Activated effector memory CD4-positive, alpha-beta T cell treated with anti-CD3 and anti-CD28 coated beads, Interleukin-2, amount 50 U/mL, for 16 hours (primary cell): Measurements from ENCODE around the gene NASP.

Source experiments
- DNase-seq: peaks from one replicate; pipeline ENCODE4 v3.0.0-alpha.2; 2020

The NASP gene

GRCh38 chr1:45573231-45573804 lies 10.5 kb upstream of the NASP start:
- peak; percentile 8 for DNase-seq

DNA sequence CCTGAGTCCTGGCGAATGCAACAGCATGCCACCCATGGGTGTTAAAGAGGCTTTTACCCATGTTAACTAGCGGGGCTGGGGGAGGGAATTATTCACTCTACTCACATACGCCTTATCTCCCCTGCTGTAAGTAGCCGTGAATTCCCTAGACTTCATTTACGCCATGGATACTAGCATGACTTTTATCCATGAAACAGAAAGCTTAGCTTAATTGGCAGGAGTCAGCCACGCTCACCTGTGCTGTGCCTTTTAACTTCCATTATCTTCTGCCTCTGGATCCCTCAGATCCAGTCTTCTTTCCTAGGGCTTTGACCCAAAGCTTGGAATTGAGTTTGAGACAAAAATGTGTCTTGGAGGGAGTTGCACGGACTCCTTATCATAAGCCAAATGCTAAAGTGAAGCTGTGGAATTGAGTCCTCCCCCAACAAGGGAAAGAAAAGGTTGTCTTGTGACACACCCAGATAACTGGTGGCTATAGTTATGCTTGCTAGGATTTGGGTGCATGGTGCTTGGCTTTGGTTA lies 9.7 kb upstream of the NASP start:
- peak; percentile 2 for DNase-seq

GRCh38 chr1:45583264-45583665 lies 576 bp upstream of the NASP start:
- peak; percentile 97 for DNase-seq

- DNase-seq, result peak; percentile 95
Observed at GRCh38 chr1:45584351-45585109, 689 bp downstream of the NASP start.

DNA sequence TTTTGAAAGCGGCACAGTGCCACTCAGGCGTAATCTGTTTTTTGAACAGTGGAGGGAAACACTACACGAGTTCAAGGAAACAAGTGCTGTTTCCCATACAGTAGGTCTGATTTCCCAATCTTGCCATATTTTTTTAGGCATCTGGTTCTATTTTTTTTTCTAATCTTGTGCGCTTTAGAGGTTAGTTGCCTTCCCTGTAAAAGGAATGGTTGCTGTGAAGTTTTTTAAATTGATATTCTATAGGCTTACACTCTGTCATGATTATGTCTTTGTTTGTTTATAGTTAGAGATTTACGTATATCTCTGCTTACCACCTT lies 1.2 kb downstream of the NASP start:
- no peak for DNase-seq

DNA sequence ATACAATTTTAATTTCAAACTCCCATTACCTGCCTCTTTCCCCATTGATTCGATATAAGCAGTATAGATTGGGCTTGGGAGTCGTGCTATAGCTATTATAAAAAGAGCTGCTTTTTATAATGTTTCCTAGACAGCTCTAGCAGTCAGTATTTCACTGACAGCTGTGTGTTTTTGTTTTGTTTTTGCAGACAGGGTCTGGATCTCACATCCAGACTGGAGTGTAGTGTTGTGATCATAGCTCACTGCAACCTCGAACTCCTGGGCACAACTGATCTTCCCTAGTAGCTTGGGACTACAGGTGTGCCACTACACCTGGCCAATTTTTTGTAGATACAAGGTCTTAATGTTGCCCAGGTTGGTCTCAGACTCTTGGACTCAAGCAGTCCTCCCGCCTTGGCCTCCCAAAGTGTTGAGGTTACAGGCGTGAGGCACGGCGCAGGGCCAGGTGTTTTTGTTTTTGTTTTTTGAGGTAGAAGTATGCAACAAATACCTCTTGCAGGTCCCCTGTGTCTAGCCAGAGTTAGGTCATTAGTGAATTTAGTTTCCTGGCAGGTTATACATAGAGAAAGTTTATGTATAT lies 1.7 kb downstream of the NASP start:
- DNase-seq, result peak; percentile 60

GRCh38 chr1:45586769-45587168 lies 2.9 kb downstream of the NASP start:
- DNase-seq, result peak; percentile 58

GRCh38 chr1:45589861-45590260 lies 6.0 kb downstream of the NASP start:
- no peak for DNase-seq

DNA sequence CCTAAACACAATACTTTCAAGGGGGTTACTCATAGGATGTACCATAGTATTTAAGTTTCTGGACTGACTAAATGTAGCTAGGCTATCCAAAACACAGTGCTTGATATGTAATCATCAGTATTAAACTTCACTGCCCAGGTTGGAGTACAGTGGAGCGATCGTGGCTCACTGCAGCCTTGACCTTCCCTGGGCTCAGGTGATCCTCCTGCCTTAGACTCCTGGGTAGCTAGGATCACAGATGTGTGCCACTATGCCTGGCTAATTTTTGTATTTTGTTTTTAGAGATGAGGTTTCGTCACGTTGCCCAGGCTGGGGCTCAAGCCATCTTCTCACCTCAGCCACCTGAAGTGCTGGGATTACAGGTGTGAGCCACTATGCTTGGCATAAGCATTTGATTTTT lies 10.6 kb downstream of the NASP start:
- DNase-seq, result no peak

DNA sequence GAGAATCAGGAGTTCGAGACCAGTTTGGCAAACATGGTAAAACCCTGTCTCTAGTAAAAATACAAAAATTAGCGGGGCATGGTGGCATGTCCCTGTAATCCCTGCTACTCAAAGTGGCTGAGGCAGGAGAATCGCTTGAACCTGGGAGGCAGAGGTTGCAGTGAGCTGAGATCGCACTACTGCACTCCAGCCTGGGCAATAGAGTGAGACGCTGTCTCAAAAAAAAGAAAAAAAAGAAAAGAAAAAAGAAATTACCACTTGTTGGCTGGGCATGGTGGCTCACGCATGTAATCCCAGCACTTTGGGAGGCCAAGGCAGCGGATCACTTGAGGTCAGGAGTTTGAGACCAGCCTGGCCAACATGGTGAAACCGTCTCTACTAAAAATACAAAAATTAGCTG lies 12.9 kb downstream of the NASP start:
- DNase-seq, result peak; percentile 46

DNA sequence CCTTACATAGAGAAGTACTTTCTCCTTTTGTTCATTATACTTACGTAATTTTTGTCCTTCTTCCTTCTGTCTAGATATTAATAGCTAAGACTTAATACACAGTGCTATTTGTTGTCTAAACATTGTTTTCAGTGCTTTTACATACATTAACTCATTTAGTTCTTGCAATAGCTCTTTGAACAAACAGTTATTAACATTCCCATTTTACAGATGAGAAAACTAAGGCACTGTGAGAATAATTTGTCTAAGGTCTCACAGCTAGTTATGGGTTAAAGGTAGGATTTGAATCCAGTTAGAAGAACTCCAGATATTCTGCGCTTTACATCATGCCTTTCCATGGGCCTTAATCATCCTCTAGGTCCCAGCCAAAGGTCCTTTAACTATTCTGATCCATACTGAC lies 20.4 kb downstream of the NASP start:
- DNase-seq, result no peak

DNA sequence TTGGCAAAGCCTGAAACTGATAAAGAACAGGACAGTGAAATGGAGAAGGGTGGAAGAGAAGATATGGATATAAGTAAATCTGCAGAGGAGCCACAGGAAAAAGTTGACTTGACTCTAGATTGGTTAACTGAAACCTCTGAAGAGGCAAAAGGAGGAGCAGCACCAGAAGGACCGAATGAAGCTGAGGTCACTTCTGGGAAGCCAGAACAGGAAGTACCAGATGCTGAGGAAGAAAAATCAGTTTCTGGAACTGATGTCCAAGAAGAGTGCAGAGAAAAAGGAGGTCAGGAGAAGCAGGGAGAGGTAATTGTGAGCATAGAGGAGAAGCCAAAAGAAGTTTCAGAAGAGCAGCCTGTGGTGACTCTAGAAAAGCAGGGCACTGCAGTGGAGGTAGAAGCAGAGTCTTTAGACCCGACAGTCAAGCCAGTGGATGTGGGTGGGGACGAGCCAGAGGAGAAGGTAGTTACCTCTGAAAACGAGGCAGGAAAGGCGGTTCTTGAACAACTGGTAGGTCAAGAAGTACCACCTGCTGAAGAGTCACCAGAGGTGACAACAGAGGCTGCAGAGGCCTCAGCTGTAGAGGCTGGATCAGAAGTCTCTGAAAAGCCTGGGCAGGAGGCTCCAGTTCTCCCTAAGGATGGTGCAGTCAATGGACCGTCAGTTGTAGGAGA lies 23.7 kb downstream of the NASP start:
- no peak for DNase-seq

GRCh38 chr1:45608175-45609156 lies 24.6 kb downstream of the NASP start:
- no peak for DNase-seq

DNA sequence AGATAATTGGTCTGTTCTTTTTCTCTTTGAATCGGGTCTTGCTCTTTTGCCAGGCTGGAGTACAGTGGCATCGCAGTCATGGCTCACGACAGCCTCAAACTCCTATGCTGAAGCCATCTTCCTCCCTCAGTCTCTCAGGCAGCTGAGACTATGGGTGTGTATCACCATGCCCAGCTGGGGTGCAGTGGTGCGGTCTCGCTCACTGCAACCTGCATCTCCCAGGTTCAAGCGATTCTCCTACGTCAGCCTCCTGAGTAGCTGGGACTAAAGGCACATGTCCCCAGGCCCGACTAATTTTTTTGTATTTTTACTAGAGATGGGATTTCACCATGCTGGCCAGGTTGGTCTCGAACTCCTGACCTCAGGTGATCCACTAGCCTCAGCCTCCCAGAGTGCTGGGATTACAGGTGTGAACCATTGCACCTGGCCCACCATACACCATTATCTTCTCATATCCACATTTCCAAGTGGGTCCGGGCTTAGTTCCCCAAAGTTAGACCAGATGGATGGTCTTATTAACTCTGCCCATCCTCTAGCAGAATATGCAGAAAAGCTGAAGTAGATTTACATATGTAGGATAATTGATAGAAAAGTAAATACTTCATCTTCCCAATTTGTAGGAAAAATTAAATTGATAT lies 26.9 kb downstream of the NASP start:
- no peak for DNase-seq

DNA sequence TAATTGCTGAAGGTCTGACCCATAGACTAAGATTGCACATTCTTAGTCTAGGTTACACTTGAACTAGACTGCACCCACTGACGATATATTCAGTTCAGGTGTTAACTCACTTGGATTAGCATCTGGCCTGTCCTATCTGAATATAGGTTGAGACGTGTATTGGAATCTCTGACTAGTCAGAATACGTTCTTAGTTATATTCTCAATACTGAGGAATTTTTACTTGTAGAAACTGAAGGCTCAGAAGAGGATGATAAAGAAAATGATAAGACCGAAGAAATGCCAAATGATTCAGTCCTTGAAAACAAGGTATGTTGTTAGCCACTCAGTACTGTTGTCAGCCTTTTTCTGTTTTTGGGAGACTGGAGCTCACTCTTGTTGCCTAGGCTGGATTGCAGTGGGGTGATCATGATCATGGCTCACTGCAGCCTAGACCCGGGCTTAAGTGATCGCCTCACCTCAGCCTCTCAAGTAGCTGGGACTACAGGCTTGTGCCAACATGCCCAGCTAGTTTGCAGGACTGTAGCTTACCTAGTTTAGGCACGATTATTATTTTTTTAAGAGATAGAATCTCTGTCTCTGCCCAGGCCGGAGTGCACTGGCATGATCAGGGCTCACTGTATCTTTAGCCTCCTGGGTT lies 29.2 kb downstream of the NASP start:
- no peak for DNase-seq

DNA sequence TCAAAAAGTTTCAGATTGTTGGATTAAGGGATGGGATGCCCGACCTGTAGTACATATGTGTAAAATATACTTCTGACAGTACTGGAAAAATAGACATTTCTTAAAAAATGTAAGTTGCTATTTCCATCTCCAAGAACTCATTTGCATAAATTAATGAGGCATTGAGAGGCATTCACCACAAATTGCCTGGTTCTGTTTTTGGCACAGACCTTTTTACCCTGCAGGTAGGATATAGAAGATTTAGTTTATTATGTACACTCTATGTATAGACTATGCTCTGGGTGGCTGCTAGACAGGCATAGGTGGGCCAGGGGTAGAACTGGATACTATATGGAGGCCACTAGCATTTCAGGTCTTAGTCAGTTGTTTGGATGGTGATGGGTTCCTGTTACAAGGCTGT lies 32.0 kb downstream of the NASP start:
- no peak for DNase-seq

GRCh38 chr1:45617618-45618017 lies 33.8 kb downstream of the NASP start:
- DNase-seq, result no peak

- DNase-seq, result no peak
Observed at GRCh38 chr1:45619149-45619921, 35.5 kb downstream of the NASP start.

DNA sequence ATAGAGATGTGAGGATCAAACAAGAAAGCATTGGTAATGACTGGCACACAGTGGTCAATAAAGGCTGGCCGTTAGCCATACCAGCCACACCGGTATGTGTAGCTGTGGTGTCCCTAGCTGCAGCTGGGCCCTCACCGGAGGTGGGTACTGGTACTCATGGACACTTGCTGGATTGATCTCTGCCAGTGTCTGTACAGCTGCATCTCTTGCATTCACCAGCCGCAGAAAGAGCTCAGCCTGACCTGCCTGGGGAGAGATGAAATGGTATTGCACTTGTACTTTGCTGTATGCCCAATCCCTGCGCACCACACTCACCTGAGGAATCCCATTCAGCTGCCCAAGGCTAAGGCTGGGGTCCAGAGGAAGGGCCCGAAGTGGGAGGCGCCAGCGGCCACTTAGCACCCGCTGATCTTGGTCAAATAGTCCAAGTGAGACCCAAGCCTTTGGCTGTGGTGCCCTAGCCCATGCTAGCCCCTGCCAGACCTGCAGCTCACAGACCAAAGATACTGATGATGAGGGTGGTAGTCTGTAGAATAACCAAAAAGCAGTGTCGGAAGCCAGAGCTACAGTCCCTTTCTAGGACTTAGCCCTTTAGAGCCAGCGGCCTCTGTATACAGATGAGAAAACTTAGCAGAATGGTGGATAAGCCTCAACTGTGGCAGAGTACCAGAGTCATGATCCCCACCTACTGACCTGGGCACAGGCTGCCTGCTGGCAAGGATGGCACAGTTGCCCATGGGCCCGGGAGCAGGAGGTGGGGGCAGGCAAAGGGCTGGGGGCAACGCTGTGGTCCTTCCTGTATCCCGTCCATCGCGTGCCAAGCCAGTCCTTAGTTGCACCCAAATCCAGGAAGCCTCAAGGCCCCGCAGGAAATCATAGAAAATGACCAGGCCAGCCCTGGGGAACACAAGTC lies 37.0 kb downstream of the NASP start:
- DNase-seq, result no peak

DNA sequence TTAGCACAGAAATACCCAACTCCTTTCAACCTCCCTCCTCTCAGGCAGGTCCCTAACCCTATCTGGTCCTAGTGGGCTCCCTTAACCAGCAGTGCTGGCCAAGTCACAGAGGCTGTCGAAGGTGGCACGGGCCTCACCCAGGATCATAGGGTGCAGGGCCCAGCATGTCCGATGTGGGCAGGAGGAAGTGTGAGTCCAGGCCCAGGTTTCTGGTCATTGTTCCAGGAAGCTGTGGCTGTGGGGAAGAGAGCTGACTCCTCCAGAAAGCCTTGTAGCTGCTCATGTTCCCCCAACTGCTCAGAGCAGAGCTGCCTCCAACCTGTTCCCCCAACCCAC lies 37.6 kb downstream of the NASP start:
- no peak for DNase-seq
